Measurements from ENCODE around the gene FAT1.

Gene FAT1

DNA sequence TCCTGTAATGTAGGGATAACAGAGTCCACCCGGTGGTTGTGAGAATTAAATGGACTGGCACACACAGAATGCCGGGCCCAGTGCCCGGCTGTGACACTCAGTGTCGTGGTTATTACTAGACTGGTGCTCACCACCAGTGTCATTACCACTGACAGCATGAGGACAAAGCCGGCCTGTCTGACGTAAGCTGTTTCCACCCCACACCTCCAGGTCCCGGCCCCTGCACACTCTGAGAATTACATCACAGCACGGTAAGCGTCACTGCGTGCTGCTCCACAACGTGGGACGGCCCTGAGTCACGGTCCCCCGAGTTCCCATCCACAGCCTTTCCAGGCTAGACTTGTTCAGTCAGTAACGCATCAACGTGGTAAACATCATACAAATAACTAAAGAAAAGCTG, 22.9 kb downstream of the FAT1 start:
- DNase-seq (ENCODE audit: low read depth in 2 of 2), result no peak

DNA sequence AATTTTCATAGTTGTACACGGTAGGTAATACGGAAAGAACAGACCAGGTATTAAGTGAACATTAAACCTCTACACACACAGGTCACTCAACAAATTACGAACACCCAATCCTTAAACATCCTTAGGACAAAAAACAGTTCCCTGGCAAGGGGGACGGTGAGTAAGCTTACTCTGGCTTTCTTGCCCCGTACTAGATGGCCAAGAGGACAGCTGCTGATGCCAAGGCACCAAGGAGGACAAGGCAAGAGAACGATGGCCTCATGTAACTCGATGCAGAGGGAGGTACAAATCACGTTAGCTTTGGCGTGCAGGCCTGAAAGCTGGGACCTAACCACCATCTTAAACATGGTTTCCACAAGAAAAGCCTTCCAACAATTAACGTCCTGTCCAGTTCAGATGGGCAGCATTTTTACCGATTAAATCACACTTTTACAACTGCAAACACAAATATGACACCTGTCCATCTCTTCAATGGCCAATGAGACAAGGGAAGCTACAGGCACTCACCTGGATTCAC, 23.7 kb downstream of the FAT1 start:
- no peak for DNase-seq (ENCODE audit: low read depth in 2 of 2)

DNA sequence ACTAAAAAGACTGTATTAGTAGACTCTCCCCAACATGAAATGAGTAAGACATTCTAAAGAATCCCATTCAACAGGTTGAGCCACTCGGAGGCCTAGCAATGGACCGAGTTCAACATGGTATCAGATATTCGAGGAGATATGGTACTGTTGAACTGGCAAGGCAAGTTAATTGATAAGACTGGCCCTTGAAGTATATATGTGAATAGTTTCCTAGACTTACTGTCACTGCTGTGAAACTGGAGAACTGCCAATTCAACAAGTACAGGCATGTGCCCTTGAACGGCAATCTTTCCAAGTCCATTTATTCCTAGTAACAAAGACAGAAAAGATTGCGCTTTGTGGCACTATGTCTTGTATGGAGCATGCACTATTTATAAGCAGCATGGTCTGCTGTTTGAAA, 24.4 kb downstream of the FAT1 start:
- no peak for DNase-seq (ENCODE audit: low read depth in 2 of 2)

DNA sequence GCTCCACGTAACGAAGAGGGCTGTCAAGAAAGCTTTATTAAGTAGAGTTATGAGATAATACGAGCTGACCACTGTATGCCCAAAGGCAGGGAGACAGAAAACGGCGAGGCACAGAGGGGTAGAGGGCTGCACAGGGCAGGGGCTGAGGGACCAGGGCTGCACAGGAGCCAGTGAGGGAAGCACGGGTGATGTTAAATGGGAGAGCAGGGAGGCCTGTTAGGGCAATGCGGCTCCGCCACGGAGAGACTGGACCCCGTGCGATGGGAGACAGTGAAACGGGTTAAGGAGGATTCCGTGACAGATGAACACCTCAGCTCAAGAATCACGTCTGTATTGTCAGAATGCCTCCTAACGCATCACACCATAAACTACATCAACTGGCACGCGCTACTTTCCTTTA, 25.1 kb downstream of the FAT1 start:
- DNase-seq (ENCODE audit: low read depth in 2 of 2), result no peak

DNA sequence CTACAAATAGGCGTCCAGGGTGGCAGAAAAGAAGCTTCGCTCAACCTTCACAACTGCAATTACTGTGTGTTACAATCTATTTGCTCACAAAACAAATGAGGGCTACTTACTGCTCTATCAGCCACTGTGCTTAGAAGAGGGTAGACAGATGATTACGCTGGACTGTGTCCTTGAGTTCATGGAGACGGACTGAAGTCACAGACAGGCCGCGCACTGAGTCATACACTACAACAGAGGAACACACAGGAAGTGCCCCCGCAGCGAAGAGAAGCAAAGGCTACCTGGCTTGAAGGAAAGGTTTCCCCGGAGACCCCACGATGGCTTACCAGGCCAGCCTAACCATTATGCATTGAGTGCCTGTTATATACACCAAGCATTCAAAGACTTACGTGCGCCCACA, 25.6 kb downstream of the FAT1 start:
- no peak for DNase-seq (ENCODE audit: low read depth in 2 of 2)

DNA sequence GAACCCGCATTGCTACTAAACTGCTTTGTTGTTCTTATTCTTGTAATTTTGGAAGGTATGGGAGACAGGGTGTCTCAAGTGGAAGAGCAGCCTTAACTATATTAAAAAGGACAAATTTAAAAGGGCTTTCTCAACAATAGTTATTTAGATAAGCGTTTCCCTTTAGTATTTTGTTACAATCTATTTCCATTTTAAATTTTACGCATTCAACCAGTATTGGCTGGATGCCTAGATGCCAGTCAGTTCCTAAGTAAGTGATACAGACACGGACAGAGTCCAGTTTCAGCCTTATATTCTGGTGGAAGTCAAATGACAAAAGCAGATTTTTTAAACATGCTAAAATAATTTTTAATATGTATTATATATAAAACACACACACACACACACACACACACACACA, 28.3 kb downstream of the FAT1 start:
- DNase-seq (ENCODE audit: low read depth in 2 of 2), result no peak

DNA sequence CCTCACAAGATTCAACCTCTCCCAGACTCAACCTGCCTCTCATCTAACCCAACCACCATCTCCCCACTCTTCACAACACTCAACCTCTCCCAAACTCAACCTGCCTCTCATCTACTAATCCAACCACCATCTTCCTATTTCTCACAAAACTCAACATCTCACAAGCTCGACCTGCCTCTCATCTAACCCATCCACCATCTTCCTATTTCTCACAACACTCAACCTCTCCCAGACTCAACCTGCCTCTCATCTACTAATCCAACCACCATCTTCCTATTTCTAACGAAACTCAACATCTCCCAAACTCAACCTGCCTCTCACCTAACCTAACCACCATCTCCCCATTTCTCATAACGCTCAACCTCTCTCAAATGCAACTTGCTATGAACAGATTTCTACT, 29.8 kb downstream of the FAT1 start:
- no peak for DNase-seq (ENCODE audit: low read depth in 2 of 2)

DNA sequence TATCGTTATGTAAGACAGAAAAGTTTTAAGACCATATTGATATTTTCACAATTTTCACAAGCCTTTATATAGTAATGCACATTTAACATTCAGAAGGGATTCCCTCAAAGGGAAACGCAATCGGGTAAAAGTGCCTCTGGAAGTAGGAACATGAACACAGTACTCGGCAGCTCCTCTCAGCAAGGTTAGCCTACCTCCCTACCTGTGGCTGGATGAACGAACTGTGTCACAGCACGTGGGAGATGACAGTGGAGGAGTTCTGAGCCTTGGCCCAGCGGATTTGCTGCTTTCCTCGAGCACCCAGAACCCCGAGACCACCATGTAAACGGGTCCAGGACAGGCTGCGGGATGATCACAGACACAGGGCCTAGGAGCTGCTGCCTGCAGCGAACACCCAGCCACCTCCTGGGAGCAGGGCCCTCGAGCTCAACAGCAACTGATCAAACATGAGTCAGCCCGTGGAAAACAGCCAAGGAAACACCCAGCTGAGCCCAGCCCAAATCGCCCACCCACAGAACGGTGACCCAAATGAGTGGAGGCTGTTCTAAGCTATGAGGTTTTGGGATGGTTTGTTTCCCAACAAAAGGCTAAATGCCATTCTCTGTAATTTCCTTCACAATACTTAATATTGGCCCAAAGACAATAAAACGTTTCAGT, 30.4 kb downstream of the FAT1 start:
- DNase-seq (ENCODE audit: low read depth in 2 of 2), result no peak

DNA sequence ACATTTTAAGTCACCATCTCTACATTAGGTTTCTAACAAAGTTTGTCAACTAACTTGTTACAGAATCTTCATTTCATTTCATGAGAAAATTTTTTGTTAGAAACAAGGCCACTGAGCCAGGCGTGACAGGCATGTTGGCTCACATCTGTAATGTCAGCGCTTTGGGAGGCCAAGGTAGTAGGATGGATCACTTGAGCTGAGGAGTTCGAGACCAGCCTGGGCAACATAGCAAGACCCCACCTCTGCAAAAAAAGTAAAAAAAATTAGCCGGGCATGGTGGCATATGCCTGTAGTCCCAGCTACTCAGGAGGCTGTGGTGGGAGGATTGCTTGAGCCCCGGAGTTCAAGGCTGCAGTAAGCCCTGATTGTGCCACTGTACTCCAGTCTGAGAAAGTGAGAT, 32.3 kb downstream of the FAT1 start:
- no peak for DNase-seq (ENCODE audit: low read depth in 2 of 2)

DNA sequence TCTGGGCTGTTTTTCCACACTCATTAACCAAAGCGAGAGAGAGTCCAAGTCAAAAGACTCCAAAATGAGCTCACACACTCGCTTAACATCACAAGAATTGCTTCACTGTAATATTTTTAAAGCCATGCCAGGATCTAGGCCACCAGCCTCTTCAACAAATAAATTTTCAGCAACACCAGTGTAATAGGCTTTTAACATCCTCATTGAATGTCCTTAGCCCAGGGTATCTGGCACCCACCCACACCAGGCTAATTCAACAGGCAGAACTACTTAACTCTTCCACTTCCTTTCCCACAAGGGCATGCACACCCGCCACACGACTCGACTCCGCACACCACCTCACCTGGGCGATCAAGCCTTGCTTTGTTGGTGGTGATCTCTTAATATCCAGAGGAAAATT, 34.2 kb downstream of the FAT1 start:
- no peak for DNase-seq (ENCODE audit: low read depth in 2 of 2)

DNA sequence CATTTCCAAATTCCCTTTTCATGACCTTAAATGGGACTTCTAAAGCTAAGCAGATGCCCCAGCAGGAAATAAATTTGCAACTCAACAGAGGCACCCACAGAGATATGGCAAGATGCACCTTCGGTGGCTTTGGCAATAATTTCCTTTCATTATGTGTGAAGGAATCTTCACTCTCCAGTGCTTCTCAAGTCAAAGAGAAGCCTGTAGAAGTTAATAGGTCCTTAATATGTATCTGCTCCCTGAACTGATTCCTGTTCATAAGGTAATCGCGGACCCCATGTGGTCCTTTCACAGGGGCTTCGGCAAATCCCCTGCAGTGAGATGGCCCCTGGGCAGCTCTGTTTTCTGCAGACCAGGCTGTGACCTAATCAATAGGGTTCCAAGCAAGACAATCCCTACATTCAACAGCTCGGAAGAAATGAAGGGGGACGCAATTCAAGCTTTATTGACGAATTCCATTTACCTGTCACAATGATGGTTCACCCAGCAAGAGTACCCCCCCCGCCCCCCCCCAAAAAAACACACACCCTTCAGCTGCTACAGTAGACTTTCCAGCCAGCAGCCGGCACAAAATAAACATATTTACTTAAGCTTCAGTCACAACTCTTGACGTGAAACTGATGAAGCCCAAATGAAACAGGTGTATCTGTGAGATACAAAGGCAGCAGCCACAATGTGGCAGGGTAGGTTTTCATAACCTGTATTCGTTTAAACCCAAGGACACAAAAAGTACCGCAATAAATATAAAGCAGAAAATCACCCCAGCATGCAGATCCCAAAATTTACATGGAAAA, 35.3 kb downstream of the FAT1 start:
- no peak for DNase-seq (ENCODE audit: low read depth in 2 of 2)

DNA sequence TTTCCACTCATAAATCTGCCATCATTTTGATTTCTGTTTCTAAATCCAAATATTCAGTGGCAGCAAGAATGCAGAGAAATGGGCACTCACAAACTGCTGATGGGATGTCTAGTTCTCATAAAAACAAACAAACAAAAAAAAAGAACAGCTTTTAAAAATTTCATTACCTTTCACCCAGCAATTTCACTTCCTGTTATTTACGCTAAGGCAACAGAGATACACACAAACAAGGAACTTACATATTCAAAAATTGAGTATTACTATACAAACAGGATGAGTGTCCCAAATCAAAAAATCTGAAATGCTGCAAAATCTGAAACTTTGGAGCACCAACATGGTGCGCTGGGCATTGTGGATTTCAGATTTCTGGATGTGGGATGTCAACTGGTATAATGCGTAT, 36.4 kb downstream of the FAT1 start:
- no peak for DNase-seq (ENCODE audit: low read depth in 2 of 2)

DNA sequence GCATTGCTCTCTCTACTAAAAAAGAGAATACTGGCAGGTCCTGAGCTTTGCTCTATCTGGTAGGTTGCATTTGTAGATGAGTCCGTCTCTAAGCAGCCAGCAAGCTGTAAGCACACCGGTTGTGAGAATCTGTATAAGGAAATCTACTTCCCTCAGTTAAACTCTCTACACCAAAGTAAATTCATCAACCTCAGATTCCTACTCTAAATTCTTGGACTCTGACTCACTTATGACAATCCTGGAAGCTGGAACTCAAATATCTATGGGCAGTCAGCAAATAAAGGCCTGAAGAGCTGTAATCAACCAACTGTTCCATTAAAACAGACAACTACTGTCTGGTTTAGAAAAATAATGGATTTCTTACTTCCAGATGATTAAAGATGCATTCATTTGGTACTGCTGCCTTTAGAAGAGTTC, 37.9 kb downstream of the FAT1 start:
- no peak for DNase-seq (ENCODE audit: low read depth in 2 of 2)

DNA sequence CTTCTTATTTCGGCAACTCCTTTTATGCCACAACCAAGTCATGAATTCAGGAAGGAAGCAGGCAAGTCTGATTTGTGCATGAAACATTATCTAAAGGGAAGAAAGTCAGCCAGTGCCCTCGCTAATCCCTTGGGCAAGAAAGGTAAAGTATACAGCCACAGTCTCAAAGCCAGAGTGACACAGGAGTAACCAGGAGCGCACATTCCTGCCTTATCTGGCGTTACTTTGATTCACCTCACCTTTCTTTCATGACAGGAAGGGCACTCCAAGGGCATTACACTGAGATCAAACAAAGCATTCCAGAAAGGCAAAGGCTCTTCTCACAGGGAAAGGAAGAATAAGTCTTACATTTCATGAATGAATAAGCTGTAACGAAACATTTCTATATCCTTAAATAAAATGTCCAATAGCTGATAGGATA, 38.8 kb downstream of the FAT1 start:
- no peak for DNase-seq (ENCODE audit: low read depth in 2 of 2)

DNA sequence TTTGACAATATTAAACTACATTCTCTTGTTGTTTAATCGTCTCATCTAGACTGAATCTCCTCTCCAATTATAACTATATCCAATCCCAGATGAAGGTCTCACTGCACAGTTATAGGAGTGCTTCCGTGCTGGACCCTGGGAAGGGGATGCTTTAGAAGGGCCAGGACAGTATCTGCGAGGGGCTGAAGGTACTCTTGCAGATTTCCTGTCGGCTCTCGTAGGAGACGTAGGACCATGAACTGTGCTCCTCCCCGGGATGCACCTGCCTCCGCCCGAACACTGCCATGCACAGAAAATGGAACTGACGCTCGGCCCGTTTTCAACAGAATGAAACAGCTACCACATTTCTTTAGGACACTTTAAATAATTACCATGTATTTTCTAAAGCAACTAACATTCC, 39.4 kb downstream of the FAT1 start:
- DNase-seq (ENCODE audit: low read depth in 2 of 2), result no peak

DNA sequence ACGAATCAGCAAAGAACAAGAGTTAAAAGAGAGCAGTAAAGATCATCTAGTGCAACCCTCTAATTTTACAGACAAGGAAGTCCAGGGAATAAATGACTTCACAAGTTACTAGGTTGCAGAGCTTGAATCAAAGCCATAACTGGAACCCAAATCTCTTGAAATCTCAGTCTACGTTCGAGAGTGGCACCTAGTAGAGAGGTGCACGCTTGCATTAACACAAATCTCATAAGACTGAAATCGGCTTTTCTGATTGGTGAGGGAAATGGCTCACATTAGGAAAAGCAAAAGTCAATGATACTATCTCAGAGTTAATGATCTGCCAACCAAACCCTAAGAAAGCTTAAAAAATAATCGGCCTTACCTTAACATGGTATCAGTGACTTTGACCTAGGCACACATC, 43.0 kb downstream of the FAT1 start:
- DNase-seq (ENCODE audit: low read depth in 2 of 2), result no peak

DNA sequence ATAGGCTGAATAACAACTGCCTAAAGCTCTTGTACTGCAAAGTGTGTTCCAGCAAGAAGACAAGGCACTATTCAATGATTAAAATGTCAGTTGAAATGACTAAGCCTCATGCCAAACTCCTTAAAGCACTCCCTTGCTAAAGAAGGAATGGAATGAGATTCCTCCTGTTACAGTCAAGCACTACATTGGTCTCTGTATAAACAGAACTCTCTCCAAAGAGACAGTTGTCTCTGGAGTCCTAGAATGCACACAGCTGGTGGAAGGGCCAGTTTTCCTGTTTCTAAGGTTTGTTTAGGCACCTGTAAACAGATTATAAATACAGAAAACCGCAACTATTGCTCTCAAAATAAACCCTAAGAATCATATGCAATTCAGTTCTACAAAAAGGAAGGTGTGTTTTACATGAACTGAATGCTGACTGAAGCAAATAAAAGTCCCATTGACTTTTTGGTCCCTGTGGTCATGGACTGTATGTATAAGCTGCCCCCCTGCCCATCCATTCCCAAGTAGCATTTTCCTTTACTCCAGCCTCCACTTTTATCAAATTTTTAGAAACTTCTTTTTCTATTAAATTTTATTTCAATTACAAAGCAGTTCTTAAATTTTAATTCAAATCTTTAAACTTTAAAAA, 47.0 kb downstream of the FAT1 start:
- no peak for DNase-seq (ENCODE audit: low read depth in 2 of 2)

DNA sequence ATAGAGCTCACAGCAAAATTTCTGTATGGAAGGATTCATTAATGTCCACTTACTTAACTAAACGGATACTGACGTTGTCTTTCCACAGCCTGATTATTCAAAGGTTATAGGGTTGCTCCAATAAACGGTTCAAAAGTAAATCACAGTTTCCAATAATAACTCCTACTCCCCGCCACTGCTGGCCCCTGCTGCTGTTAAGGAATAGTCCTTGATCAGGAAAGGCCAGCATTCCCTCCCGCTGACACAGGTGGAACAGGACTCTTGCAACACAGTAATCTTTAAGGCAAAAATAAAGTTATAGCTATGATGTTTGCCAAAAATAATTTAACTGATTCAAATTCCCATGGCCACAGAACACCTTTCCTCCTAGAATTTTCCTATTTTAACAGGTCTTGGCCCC, 53.9 kb downstream of the FAT1 start:
- DNase-seq (ENCODE audit: low read depth in 2 of 2), result no peak

DNA sequence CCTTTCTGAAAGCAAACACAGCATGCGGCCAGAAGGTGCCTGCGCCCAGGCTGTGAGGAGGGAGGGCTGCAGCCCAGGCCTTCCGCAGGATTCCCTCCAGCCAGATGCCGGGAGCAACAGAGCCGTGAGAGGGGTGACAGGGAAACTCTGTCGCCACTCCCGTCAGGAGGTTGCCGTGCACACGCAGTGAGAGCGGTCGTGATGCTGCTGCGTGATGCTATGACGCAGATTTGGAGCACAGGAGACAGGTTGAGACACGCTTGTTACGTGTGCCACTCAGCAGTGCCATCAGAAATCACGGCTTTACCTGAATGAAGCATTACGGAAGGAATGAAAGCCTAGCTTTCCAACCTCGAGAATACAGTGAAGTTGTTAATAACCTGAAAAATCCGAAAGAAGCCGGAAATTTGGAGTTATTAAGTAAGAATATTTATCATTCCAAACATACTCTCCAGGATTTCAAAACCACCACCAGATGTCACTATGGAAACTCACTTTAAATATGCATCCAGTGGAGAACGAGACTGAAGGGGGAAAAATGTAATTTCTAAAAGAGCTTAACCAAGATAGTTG, 54.4 kb downstream of the FAT1 start:
- DNase-seq (ENCODE audit: low read depth in 2 of 2), result no peak

DNA sequence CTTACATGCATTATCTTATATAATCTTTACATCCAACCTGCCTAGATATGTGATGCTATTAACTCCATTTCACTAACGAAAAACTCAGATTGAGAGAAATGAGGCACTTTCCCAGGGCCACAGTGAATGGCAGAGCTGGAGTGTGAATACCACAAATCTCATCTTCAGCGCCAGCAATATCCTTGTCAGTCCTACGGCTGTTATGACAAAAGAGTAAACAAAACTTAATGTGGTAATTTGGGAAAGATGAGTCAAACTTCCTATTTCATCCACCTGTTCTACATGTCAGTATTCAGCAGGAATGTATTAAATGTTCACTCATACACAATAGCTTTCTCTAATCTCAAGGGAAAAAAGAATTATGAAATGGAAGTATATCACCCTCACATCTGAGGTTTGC, 56.9 kb downstream of the FAT1 start:
- DNase-seq (ENCODE audit: low read depth in 2 of 2), result no peak

DNA sequence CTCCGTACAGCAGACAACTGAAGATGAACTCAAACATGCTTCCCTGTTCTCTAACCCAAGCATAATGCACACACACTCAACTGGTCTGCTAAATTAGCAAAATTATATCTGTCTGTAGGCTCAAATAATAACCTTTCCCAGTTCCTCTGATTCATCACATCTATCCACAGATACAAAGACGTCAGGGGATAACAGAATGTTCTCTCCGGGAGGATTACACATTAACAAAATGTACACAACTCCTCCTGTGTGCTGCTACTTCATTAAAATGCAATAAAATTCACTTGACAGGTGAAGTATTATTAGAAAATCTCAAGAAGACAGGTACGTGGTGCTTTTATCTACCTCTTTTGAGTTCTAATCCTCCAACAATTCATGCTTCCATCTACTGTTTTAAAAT, 57.4 kb downstream of the FAT1 start:
- no peak for DNase-seq (ENCODE audit: low read depth in 2 of 2)

DNA sequence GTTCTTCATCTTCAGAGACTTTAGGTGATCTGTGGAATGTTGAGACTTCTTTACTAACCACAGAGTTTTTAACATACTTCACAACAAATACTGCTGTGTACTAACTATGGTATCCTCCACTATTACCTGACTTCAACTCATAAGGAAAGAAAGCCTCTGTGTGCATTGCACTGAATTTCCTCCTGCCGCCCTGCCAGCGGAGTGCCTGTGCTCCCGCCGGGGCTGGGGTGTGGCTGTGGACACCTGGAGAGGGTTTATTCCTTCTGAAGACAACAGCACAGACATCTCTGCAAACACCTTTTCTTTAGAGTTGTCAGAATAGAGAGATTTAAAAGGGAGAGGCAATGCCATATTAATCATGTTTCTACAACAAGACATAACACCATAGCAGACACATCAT, 63.3 kb downstream of the FAT1 start:
- no peak for DNase-seq (ENCODE audit: low read depth in 2 of 2)

DNA sequence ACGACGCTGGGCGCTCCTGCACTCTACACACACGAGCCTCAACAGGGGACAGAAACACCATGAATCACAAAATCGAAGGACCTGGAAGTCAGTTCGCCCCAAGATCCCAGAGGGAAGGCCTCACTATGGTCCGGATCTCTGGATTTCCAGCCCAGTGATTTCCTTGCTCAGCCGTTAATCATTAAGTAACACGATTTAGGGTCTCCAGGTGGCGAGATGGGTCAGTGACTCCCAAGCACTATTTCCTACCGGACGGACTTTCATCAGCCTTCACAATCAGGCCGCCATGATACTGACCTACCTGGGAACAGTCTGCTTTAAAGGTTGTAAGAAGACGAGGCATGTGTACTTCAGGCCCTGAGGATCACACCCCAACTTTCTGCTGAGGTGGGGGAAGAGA, 63.7 kb downstream of the FAT1 start:
- no peak for DNase-seq (ENCODE audit: low read depth in 2 of 2)
